ENCODE measurements around the gene FAIM2. TPM values are rescaled to one million over a fixed set of nuclear protein-coding genes. Genes with fewer than 3 reads are reported as not detected.

FAIM2 gene
- total RNA-seq, 1 donor from 2014 or later: 6.2 TPM

GRCh38 chr12:49824895-49825294, 78.8 kb downstream of the FAIM2 start:
- DNase-seq (ENCODE audit: low spot score): no peak

GRCh38 chr12:49824416-49824815, 79.3 kb downstream of the FAIM2 start:
- DNase-seq (ENCODE audit: low spot score): no peak

DNA sequence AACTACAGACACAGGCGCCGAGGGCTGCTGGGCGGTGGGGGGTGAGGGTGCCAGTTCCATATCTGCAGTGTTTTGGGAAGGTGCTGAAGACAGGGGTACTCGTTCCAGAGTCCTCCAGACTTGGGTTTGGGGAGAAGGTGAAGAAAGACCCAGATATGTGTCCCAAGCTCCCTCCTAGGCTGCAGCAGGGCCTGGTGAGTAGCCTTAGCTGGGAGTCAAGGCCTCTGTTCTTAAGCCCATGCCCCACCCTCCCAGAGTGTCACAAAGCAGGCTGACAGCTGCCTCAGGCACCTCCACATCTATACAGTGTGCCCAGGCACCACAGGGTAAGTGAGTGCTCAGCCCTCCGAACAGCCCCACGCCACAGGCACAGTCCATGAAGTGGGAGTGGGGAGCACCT, 79.7 kb downstream of the FAIM2 start:
- no peak for DNase-seq (ENCODE audit: low spot score)

- DNase-seq (ENCODE audit: low spot score): no peak
Observed at GRCh38 chr12:49823350-49823749, 80.3 kb downstream of the FAIM2 start.

- DNase-seq (ENCODE audit: low spot score): no peak
Observed at GRCh38 chr12:49821373-49822287, 82.1 kb downstream of the FAIM2 start.

DNA sequence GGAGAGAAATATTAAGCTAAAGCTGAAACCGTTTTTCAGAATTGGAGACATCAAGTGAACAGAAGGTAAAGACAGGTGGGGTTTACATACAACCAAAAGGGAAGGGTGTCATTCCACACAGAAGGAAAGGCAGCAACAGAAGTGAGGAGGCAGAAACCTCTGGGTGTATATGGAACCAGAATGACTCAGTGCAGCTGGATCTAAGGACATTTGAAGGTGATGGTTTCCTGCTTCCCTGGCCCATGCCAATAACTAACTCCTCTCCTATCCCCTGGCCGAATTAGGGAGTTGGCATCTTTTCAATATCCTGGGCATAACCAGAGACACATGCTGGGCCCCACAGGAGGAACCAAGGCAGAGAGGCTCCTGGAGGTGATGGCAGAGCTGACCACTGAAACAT, 83.9 kb downstream of the FAIM2 start:
- no peak for DNase-seq (ENCODE audit: low spot score)

DNA sequence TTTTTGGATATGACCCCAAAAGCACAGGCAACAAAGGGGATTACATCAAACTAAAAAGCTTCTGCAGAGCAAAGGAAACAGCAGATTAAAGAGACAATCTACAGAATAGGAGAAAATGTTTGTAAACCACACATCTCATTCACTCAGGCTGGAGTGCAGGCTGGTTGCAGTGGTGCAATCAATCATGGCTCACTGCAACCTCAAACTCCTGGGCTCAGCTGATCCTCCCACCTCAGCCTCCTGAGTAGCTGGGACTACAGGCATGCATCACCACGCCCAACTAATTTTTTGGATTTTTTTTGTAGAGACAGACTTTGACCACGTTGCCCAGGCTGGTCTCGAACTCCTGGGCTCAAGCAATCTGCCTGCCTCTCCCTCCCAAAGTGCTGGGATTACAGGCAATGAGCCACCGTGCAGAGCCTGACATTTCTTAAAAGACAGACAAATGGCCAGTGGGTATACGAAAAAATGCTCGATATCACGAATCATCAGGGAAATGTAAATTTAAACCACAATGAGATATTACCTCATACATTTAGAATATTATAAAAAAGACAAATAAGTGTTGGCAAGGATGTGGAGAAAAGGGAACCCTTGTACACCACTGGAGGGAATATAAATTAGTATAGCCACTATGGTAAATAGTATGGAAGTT, 85.3 kb downstream of the FAIM2 start:
- DNase-seq (ENCODE audit: low spot score): no peak

Other genes with a start within 250 kb of the FAIM2 start
- 12.6 TPM for gene FMNL3, start 196.5 kb downstream of the FAIM2 start, total RNA-seq
- 603 TPM for gene TMBIM6, start 162.3 kb downstream of the FAIM2 start, total RNA-seq
- gene NCKAP5L, start 75.5 kb downstream of the FAIM2 start, total RNA-seq: 24.0 TPM
- 3.9 TPM for gene BCDIN3D, start 60.8 kb downstream of the FAIM2 start, total RNA-seq
- gene AQP2, start 46.8 kb upstream of the FAIM2 start, total RNA-seq: 0.70 TPM
- gene AQP5, start 58.0 kb upstream of the FAIM2 start, total RNA-seq: 0.34 TPM
- gene AQP6, start 69.0 kb upstream of the FAIM2 start, total RNA-seq: not detected
- 5.3 TPM for gene RACGAP1, start 121.6 kb upstream of the FAIM2 start, total RNA-seq
- gene ASIC1, start 153.7 kb upstream of the FAIM2 start, total RNA-seq: 1.6 TPM
- 64.5 TPM for gene SMARCD1, start 181.4 kb upstream of the FAIM2 start, total RNA-seq
- gene GPD1, start 200.1 kb upstream of the FAIM2 start, total RNA-seq: 1.7 TPM
- 58.9 TPM for gene COX14, start 208.3 kb upstream of the FAIM2 start, total RNA-seq